ACC112 (cell line): ENCODE data around the gene ZBTB2.

Source experiments
- H2AFZ ChIP-seq: fragments of 200-600 bp; sonication (generic); one replicate; pipeline ENCODE4 v1.6.0; 2017; ENCODE audit warnings: antibody characterized with exemption, low read length; ENCODE audit not compliant: unreplicated experiment
- H3K27ac ChIP-seq: fragments of 200-600 bp; sonication (generic); 2 replicates; pipeline ENCODE4 v1.5.1; 2014; ENCODE audit warnings: low read depth, mild to moderate bottlenecking, antibody characterized with exemption, low read length, moderate library complexity
- H3K27me3 ChIP-seq: fragments of 200-600 bp; sonication (generic); 2 replicates; pipeline ENCODE4 v1.6.1; 2014; ENCODE audit warnings: mild to moderate bottlenecking, antibody characterized with exemption, low read length, moderate library complexity, mixed read lengths; ENCODE audit not compliant: insufficient read depth
- H3K36me3 ChIP-seq: fragments of 200-600 bp; sonication (generic); 2 replicates; pipeline ENCODE4 v1.6.1; 2016; ENCODE audit warnings: mild to moderate bottlenecking, antibody characterized with exemption, low read length, moderate library complexity, mixed read lengths; ENCODE audit not compliant: insufficient read depth
- H3K4me1 ChIP-seq: fragments of 200-600 bp; sonication (generic); one replicate; pipeline ENCODE4 v1.6.1; 2016; ENCODE audit warnings: low read length, mixed read lengths; ENCODE audit not compliant: insufficient read depth, unreplicated experiment, control insufficient read depth
- H3K4me3 ChIP-seq: fragments of 200-600 bp; sonication (generic); 2 replicates; pipeline ENCODE4 v1.5.1; 2014; ENCODE audit warnings: mild to moderate bottlenecking, low read depth, low read length
- H3K79me2 ChIP-seq: fragments of 200-600 bp; sonication (generic); one replicate; pipeline ENCODE4 v1.6.0; 2016; ENCODE audit warnings: low read length; ENCODE audit not compliant: control insufficient read depth, unreplicated experiment, insufficient read depth

The ZBTB2 gene, protein sequence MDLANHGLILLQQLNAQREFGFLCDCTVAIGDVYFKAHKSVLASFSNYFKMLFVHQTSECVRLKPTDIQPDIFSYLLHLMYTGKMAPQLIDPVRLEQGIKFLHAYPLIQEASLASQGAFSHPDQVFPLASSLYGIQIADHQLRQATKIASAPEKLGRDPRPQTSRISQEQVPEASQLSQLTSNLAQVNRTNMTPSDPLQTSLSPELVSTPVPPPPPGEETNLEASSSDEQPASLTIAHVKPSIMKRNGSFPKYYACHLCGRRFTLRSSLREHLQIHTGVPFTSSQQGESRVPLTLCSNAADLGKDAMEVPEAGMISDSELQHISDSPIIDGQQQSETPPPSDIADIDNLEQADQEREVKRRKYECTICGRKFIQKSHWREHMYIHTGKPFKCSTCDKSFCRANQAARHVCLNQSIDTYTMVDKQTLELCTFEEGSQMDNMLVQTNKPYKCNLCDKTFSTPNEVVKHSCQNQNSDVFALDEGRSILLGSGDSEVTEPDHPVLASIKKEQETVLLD

GRCh38 chr6:151391471-151392413 is at the start of gene ZBTB2:
Gene ZBTB2, minus strand, starts transcription at chr6:151391559. Its CDS starts 17,922 bp downstream, at chr6:151373637.
- Histone ChIP-seq H2AFZ (peak within 1 kb of the TSS; percentile 69), H3K79me2 (peaks cover 74% of the 10 kb centered on the region), H3K36me3 (0 out of 2 replicates have a peak, but pooled peaks cover 2% of the 10 kb centered on the region), H3K27me3 (no peaks in the 10 kb centered on the region), H3K4me3 (peak within 1 kb of the TSS; percentile 93), H3K4me1 (peaks cover 38% of the 10 kb centered on the region), H3K27ac (peak within 1 kb of the TSS; percentile 91)

- H3K79me2 ChIP-seq, result peaks cover 75% of the 10 kb centered on the region
Measured at GRCh38 chr6:151440930-151441329, 49.6 kb upstream of the ZBTB2 start.

GRCh38 chr6:151440498-151440897 is 49.1 kb upstream of the ZBTB2 start:
- Histone ChIP-seq H3K4me1 (peaks cover 57% of the 10 kb centered on the region), H3K27ac (peak overlapping the region; percentile 25; the same call in 1 of the 2 replicates), H3K36me3 (peaks cover 6% of the 10 kb centered on the region; the same call in 1 of the 2 replicates), H3K4me3 (no peak overlapping the region), H2AFZ (no peak overlapping the region), H3K27me3 (no peaks in the 10 kb centered on the region), H3K79me2 (peaks cover 78% of the 10 kb centered on the region)

More at GRCh38 chr6:151440930-151441329, 49.6 kb upstream of the ZBTB2 start:
- no peaks in the 10 kb centered on the region for H3K27me3 ChIP-seq
- no peak overlapping the region for H2AFZ ChIP-seq
- peaks cover 61% of the 10 kb centered on the region for H3K4me1 ChIP-seq
- peaks cover 6% of the 10 kb centered on the region; the same call in 1 of the 2 replicates for H3K36me3 ChIP-seq
- H3K27ac ChIP-seq, result peak overlapping the region; percentile 25; the same call in 1 of the 2 replicates
- no peak overlapping the region for H3K4me3 ChIP-seq

DNA sequence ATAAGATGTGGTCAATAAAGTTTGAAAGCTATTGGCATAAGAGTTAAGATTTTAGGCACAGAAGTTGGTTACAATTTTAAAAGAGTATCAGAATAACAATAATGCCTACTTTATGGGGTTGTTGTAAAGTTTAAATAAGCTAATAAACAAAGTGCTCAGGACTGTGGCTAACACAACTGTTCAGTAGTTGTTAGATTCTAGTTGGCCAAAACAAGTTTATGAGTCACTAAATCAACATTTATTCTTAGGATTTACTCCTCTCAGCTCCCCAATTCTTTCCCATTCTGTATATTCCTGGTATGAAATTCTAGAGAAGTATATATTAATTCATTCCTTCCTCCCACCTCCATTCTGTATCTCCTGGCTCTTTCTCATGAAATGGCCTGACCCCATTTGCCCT is 46.0 kb upstream of the ZBTB2 start:
- Histone ChIP-seq H3K27ac (peak overlapping the region; percentile 96), H3K79me2 (peaks cover 53% of the 10 kb centered on the region), H3K4me1 (peaks cover 42% of the 10 kb centered on the region), H3K36me3 (peaks cover 6% of the 10 kb centered on the region), H3K4me3 (peak overlapping the region; percentile 47), H2AFZ (no peak overlapping the region), H3K27me3 (no peaks in the 10 kb centered on the region)

GRCh38 chr6:151436802-151437201 is 45.4 kb upstream of the ZBTB2 start:
- peaks cover 48% of the 10 kb centered on the region for H3K79me2 ChIP-seq
- H3K27me3 ChIP-seq, result no peaks in the 10 kb centered on the region
- H3K4me3 ChIP-seq, result peak overlapping the region; percentile 47
- H3K4me1 ChIP-seq, result peaks cover 39% of the 10 kb centered on the region
- H3K36me3 ChIP-seq, result peaks cover 8% of the 10 kb centered on the region
- no peak overlapping the region for H2AFZ ChIP-seq
- H3K27ac ChIP-seq, result peak overlapping the region; percentile 96

DNA sequence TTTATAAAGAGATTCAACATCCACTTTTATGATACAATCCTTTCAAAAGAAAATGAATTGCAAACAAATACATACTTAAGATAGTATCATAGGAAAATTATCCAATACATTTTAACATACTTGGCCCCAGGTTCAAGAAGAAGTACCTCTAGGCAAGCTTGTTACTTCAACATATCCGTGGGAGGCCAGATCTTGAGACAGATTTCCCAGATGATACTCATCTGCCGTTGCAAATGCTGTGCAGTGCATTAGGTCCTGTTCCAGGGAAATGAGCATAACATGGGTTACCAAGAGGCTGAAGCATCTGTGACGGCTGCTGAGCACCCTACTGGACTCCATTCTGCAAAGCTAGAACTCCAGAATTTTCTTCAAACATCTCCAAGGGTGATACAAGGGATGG is 44.9 kb upstream of the ZBTB2 start:
- peak overlapping the region; percentile 47; the same call in 1 of the 2 replicates for H3K4me3 ChIP-seq
- H3K27me3 ChIP-seq, result no peaks in the 10 kb centered on the region
- H3K36me3 ChIP-seq, result peaks cover 8% of the 10 kb centered on the region
- peaks cover 43% of the 10 kb centered on the region for H3K79me2 ChIP-seq
- H3K4me1 ChIP-seq, result peaks cover 34% of the 10 kb centered on the region
- H2AFZ ChIP-seq, result no peak overlapping the region
- H3K27ac ChIP-seq, result peak overlapping the region; percentile 96

DNA sequence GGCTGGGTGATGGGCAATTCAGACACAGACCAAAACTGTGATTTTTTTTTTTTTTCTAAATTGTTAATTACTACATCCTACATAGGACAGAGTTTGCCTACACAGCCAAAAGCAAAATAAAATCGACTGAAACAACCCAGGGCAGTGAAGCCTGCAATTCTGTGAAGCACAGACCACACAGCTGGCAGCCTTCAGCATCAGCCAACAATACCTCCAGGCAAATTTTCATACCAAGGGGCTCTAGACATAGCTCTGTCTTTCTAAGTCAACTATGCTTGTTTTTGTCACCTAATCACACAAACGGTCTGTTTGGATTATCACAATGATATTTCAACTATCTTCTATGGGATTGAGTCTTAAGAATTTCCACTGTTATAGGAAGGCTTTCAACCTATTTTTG is 43.0 kb upstream of the ZBTB2 start:
- Histone ChIP-seq H3K4me1 (peaks cover 24% of the 10 kb centered on the region), H3K79me2 (peaks cover 28% of the 10 kb centered on the region), H3K36me3 (peaks cover 21% of the 10 kb centered on the region), H3K27me3 (no peaks in the 10 kb centered on the region), H3K27ac (no peak overlapping the region), H2AFZ (no peak overlapping the region), H3K4me3 (no peak overlapping the region)

DNA sequence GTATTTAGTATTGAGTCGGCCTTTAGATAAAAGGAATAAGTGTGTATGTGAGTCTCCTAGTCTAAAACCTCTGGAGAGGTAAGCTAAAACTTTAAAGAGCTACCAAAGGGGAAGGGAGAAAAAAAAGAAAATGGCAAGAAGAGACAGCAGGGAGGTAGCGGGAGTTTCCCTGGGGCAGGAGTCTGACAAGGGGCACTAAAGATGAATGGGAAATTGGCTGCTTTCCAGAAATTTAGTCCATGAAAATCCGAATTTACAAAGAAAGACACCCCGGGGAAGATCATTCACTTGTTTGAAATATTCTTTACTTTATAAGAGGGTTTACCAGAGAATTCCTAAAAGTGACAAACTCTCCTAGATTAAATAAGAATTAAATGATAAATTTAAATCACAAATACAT is 41.3 kb upstream of the ZBTB2 start:
- peaks cover 31% of the 10 kb centered on the region for H3K36me3 ChIP-seq
- no peak overlapping the region for H3K27ac ChIP-seq
- no peak overlapping the region for H2AFZ ChIP-seq
- H3K4me1 ChIP-seq, result peaks cover 15% of the 10 kb centered on the region
- no peak overlapping the region for H3K4me3 ChIP-seq
- no peaks in the 10 kb centered on the region for H3K27me3 ChIP-seq
- peaks cover 14% of the 10 kb centered on the region for H3K79me2 ChIP-seq

DNA sequence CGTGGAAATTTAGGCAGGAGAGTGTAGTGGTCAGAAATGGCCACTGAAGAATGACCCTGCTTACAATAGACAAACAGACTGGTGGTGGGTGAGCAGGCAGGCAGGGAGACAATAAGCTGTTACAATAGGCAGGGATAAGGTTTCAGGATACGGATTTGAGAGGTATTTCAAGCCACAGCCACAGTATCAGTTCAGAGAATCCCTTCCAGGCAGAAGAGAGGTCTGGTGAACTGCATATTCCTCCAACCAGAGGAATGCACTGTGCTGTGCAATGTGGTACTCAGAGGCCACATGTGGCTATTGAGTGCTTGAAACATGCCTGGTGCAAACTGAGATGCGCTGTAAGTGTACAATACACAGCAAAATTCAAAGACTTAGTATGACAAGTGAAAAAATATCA is 40.0 kb upstream of the ZBTB2 start:
- Histone ChIP-seq H3K27ac (no peak overlapping the region), H3K36me3 (peaks cover 35% of the 10 kb centered on the region), H2AFZ (no peak overlapping the region), H3K27me3 (no peaks in the 10 kb centered on the region), H3K4me3 (no peak overlapping the region), H3K4me1 (peaks cover 1% of the 10 kb centered on the region), H3K79me2 (peaks cover 7% of the 10 kb centered on the region)

DNA sequence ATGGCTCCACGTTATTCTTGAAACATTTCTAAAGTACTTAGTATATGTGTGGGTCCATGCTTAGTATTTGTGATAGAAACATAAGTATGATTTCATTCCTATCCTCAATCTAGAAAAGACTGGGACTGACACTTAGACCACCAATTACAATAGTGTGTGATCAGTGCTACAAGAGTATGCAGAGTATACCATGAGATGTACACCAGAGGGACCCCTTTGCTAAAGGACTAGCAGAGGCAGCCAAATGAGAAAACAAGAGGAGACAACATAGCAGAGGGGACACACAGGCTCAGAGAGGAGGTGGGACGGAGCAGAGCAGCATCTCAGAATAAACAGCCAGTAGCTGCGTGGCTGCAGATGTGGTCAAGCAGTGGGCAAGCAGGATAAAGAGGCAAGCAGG is 39.5 kb upstream of the ZBTB2 start:
- Histone ChIP-seq H3K27ac (no peak overlapping the region), H2AFZ (no peak overlapping the region), H3K27me3 (no peaks in the 10 kb centered on the region), H3K4me1 (no peaks in the 10 kb centered on the region), H3K79me2 (peaks cover 5% of the 10 kb centered on the region), H3K4me3 (no peak overlapping the region), H3K36me3 (peaks cover 35% of the 10 kb centered on the region)
